ENCODE data around the gene MB.
"Not testable (repeated sequence)": the region's sequence is repeated elsewhere in the genome, so short reads cannot be mapped to it uniquely, and the experiment has no call there.

MB gene

GRCh38 chr22:35632935-35633334 lies 15.8 kb upstream of the MB start:
- DNase-seq (ENCODE audit: low spot score in 2 of 2) (no peak), ATAC-seq (replicated peaks; ENCODE audit: extremely low read depth, poor library complexity, severe bottlenecking) (no peak)
- Mint-ChIP-seq H3K9me3 (no peaks in the 10 kb centered on the region), H3K4me1 (peaks cover 13% of the 10 kb centered on the region), H3K36me3 (ENCODE audit: insufficient read depth) (no peaks in the 10 kb centered on the region), H3K27ac (ENCODE audit: low read depth) (peak overlapping the region; percentile 51), H3K4me3 (no peak overlapping the region), H3K27me3 (no peaks in the 10 kb centered on the region)

GRCh38 chr22:35631597-35631996 lies 14.5 kb upstream of the MB start:
- DNase-seq (ENCODE audit: low spot score in 2 of 2) (no peak), ATAC-seq (replicated peaks; ENCODE audit: extremely low read depth, poor library complexity, severe bottlenecking) (no peak)
- H3K27ac Mint-ChIP-seq (ENCODE audit: low read depth): no peak overlapping the region
- H3K27me3 Mint-ChIP-seq: no peaks in the 10 kb centered on the region
- no peak overlapping the region for H3K4me3 Mint-ChIP-seq
- no peaks in the 10 kb centered on the region for H3K9me3 Mint-ChIP-seq
- H3K4me1 Mint-ChIP-seq: peaks cover 25% of the 10 kb centered on the region
- no peaks in the 10 kb centered on the region for H3K36me3 Mint-ChIP-seq (ENCODE audit: insufficient read depth)

- peaks cover 2% of the 10 kb centered on the region for H3K27me3 Mint-ChIP-seq
- no peaks in the 10 kb centered on the region for H3K36me3 Mint-ChIP-seq (ENCODE audit: insufficient read depth)
- no peak overlapping the region for H3K4me3 Mint-ChIP-seq
- DNase-seq (ENCODE audit: low spot score in 2 of 2) (no peak), ATAC-seq (replicated peaks; ENCODE audit: extremely low read depth, poor library complexity, severe bottlenecking) (no peak)
- H3K4me1 Mint-ChIP-seq: peaks cover 25% of the 10 kb centered on the region
- H3K27ac Mint-ChIP-seq (ENCODE audit: low read depth): no peak overlapping the region
- no peaks in the 10 kb centered on the region for H3K9me3 Mint-ChIP-seq
Observed at GRCh38 chr22:35630891-35631290, 13.8 kb upstream of the MB start.

- Mint-ChIP-seq H3K27me3 (peaks cover 7% of the 10 kb centered on the region), H3K36me3 (ENCODE audit: insufficient read depth) (no peaks in the 10 kb centered on the region), H3K27ac (ENCODE audit: low read depth) (peak overlapping the region; percentile 94), H3K4me3 (no peak overlapping the region), H3K9me3 (no peaks in the 10 kb centered on the region), H3K4me1 (peaks cover 25% of the 10 kb centered on the region)
- ATAC-seq (replicated peaks; ENCODE audit: extremely low read depth, poor library complexity, severe bottlenecking): no peak
- no peak for DNase-seq (ENCODE audit: low spot score in 2 of 2)
Observed at GRCh38 chr22:35630387-35630793, 13.3 kb upstream of the MB start.

DNA sequence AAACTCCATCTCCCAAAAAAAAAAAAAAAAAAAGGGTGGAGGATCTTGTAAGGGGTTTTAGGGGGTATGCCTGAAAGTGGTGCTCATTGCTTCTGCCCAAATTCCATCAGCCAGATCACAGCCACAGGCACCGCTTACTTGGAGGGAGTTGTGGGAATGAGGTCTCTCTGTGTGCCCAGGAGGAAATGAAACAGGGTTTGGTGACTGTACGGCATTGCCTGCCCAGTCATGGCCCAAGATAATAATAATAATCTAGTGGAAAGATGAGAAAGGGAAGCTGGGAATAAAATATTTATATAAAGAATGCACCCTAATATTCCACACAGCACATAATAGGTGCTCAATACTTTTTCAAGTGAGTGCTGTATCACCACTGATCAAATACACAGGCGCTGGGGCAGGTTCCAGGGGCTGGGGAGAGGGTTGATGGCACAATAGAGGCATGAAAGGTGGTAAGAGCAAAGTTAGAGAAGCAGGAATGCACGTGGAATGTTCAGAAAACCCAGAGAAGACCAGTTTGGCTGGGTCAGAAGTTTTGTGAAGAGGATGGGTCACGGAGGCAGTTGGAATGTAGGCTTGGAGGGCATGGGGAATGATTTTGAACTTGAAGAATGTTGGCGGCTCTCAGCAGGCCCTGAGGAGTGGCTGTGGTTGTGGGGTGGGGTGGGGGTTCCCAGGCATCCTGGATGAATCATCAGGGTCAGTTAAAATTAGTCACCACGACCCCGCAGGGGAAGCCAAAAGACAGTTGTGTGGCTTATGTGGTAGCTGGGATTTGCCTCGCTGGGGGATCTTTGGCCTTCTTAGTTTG lies 12.5 kb upstream of the MB start:
- H3K4me1 Mint-ChIP-seq: peaks cover 25% of the 10 kb centered on the region
- ATAC-seq (replicated peaks; ENCODE audit: extremely low read depth, poor library complexity, severe bottlenecking) (no peak), DNase-seq (ENCODE audit: low spot score in 2 of 2) (no peak)
- peak overlapping the region; percentile 94 for H3K27ac Mint-ChIP-seq (ENCODE audit: low read depth)
- no peaks in the 10 kb centered on the region for H3K9me3 Mint-ChIP-seq
- peaks cover 15% of the 10 kb centered on the region for H3K27me3 Mint-ChIP-seq
- H3K36me3 Mint-ChIP-seq (ENCODE audit: insufficient read depth): no peaks in the 10 kb centered on the region
- H3K4me3 Mint-ChIP-seq: no peak overlapping the region

GRCh38 chr22:35628732-35629131 lies 11.6 kb upstream of the MB start:
- Mint-ChIP-seq H3K4me3 (no peak overlapping the region), H3K27ac (ENCODE audit: low read depth) (no peak overlapping the region), H3K27me3 (peaks cover 23% of the 10 kb centered on the region)

DNA sequence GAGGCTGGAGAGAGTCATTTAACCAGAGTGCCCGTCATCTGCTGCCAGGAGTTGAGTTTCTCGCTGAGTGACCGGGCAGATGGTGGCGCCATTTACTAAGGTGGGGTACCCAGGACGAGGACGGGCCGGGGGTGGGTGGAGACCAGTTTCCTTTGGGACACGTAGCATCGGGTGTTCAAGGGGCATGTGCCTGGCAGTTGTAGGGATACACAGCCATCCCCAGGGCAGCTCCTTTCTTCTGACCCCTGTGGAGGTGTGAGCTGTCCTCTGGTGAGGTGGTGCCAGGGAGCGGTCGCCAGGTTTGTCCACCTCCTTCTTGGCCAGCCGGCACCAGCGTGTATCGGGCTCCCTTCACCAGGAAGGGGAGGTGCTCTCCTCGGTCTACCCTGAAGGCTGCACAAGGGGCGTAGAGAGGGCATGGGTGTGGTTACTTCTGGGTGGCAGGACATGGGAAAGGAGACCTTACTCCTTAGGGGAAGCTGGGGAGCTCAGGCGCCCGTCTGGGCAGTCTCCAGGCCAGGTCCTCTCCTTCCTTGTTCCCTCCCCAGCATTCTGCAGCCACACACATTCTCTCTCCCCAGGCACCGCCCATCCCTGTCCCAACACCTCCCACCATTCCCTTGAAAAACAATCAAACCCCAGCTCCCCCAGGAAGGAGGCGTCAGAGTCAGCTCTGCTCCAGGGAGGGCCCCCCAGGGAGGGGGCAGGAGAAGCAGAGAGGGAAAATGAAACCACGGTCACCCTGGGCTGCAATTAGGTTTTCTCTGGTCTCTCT lies 10.3 kb upstream of the MB start:
- Mint-ChIP-seq H3K36me3 (ENCODE audit: insufficient read depth) (no peaks in the 10 kb centered on the region), H3K27me3 (peaks cover 23% of the 10 kb centered on the region), H3K9me3 (no peaks in the 10 kb centered on the region), H3K4me3 (peak overlapping the region; percentile 64), H3K4me1 (peaks cover 27% of the 10 kb centered on the region), H3K27ac (ENCODE audit: low read depth) (no peak overlapping the region)
- DNase-seq (ENCODE audit: low spot score in 2 of 2) (peak in 1 of 2 donors; percentile 11), ATAC-seq (replicated peaks; ENCODE audit: extremely low read depth, poor library complexity, severe bottlenecking) (no peak)

More at GRCh38 chr22:35628732-35629131, 11.6 kb upstream of the MB start:
- DNase-seq (ENCODE audit: low spot score in 2 of 2) (no peak), ATAC-seq (replicated peaks; ENCODE audit: extremely low read depth, poor library complexity, severe bottlenecking) (no peak)
- Mint-ChIP-seq H3K9me3 (no peaks in the 10 kb centered on the region), H3K4me1 (peaks cover 25% of the 10 kb centered on the region), H3K36me3 (ENCODE audit: insufficient read depth) (no peaks in the 10 kb centered on the region)

DNA sequence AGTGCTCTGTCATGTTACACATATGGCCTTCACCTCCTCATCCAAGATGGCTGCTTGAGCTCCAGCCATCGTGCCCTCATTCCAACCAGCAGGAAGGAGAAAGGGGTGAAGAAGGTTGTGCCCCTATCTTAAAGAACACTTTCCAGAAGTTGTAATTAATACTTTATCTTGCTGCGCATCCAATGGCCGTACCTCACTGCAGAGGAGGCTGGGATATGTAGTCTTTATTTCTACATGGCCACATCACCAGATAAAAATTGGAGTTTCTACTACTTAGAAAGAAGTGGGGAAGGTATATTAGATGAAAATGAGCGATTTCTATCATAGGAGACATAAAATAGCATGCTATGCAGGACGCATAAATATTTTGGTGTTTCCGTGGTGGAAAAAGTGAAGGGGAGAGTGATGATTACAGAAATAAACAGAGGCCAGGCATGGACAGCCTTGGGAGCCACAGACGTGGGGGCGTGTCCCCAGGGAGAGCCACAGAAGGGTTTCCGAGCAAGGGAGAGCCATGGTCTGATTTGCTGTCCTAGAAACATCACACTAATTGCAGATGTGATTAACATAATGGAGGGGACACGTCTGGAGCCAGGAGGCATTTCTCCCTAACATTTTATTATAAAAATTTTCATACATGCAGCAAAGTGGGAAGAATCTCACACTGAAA lies 8.8 kb upstream of the MB start:
- ATAC-seq (replicated peaks; ENCODE audit: extremely low read depth, poor library complexity, severe bottlenecking): no peak
- DNase-seq (ENCODE audit: low spot score in 2 of 2): no peak
- H3K27me3 Mint-ChIP-seq: peaks cover 23% of the 10 kb centered on the region

GRCh38 chr22:35624547-35624946 lies 7.4 kb upstream of the MB start:
- no peak overlapping the region for H3K27ac Mint-ChIP-seq (ENCODE audit: low read depth)
- peaks cover 23% of the 10 kb centered on the region for H3K27me3 Mint-ChIP-seq
- no peak for DNase-seq (ENCODE audit: low spot score in 2 of 2)
- no peak for ATAC-seq (replicated peaks; ENCODE audit: extremely low read depth, poor library complexity, severe bottlenecking)
- no peaks in the 10 kb centered on the region for H3K9me3 Mint-ChIP-seq
- H3K4me1 Mint-ChIP-seq: peaks cover 21% of the 10 kb centered on the region
- no peak overlapping the region for H3K4me3 Mint-ChIP-seq
- H3K36me3 Mint-ChIP-seq (ENCODE audit: insufficient read depth): no peaks in the 10 kb centered on the region

More for the DNA sequence above, 8.8 kb upstream of the MB start:
- H3K9me3 Mint-ChIP-seq: no peaks in the 10 kb centered on the region
- H3K4me1 Mint-ChIP-seq: peaks cover 27% of the 10 kb centered on the region
- H3K27ac Mint-ChIP-seq (ENCODE audit: low read depth): no peak overlapping the region
- no peak overlapping the region for H3K4me3 Mint-ChIP-seq
- H3K36me3 Mint-ChIP-seq (ENCODE audit: insufficient read depth): no peaks in the 10 kb centered on the region

GRCh38 chr22:35623885-35624284 lies 6.8 kb upstream of the MB start:
- not testable (repeated sequence) for H3K36me3 Mint-ChIP-seq (ENCODE audit: insufficient read depth); ATAC-seq (replicated peaks; ENCODE audit: extremely low read depth, poor library complexity, severe bottlenecking); DNase-seq (ENCODE audit: low spot score in 2 of 2); H3K4me3 Mint-ChIP-seq; H3K9me3 Mint-ChIP-seq; H3K27ac Mint-ChIP-seq (ENCODE audit: low read depth)
- H3K27me3 Mint-ChIP-seq: peaks cover 23% of the 10 kb centered on the region
- peaks cover 17% of the 10 kb centered on the region for H3K4me1 Mint-ChIP-seq

GRCh38 chr22:35622191-35622913 lies 5.2 kb upstream of the MB start:
- H3K9me3 Mint-ChIP-seq: no peaks in the 10 kb centered on the region
- peaks cover 12% of the 10 kb centered on the region for H3K4me1 Mint-ChIP-seq
- no peaks in the 10 kb centered on the region for H3K36me3 Mint-ChIP-seq (ENCODE audit: insufficient read depth)
- ATAC-seq (replicated peaks; ENCODE audit: extremely low read depth, poor library complexity, severe bottlenecking) (no peak), DNase-seq (ENCODE audit: low spot score in 2 of 2) (no peak)
- peaks cover 23% of the 10 kb centered on the region for H3K27me3 Mint-ChIP-seq
- H3K4me3 Mint-ChIP-seq: no peak overlapping the region
- H3K27ac Mint-ChIP-seq (ENCODE audit: low read depth): no peak overlapping the region

DNA sequence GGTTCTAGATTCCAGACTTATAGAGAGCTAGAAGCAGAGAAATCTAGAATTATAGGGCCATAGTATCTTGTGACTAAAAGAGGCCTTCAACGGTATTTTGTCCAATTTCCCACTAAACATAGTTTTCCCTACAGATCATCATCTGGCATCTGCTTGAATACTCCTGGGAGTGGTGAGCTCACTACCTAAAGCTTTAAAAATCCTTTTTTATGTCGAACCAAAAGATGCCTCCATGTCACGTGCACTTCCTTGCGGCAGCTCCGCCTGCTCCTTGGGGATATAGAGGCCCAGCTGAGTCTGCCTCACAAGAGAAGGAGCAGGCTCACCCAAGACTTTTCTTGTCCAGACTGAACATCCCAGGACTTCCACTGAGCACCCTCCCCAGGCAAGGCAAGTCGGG lies 4.3 kb upstream of the MB start:
- no peaks in the 10 kb centered on the region for H3K9me3 Mint-ChIP-seq
- ATAC-seq (replicated peaks; ENCODE audit: extremely low read depth, poor library complexity, severe bottlenecking): no peak
- no peak overlapping the region for H3K27ac Mint-ChIP-seq (ENCODE audit: low read depth)
- no peaks in the 10 kb centered on the region for H3K36me3 Mint-ChIP-seq (ENCODE audit: insufficient read depth)
- DNase-seq (ENCODE audit: low spot score in 2 of 2): no peak
- no peak overlapping the region for H3K4me3 Mint-ChIP-seq
- peaks cover 6% of the 10 kb centered on the region for H3K4me1 Mint-ChIP-seq
- H3K27me3 Mint-ChIP-seq: peaks cover 23% of the 10 kb centered on the region

Measured in central memory CD8-positive, alpha-beta T cell (primary cell).